LNCaP clone FGC (cell line): ENCODE measurements around the gene COL11A2.

Source experiments
- DNase-seq: peaks from one replicate; pipeline ENCODE4 v3.0.0-alpha.2; 2011; ENCODE audit warnings: low read depth
- H3K4me3 ChIP-seq: 2 replicates; pipeline ENCODE4 v1.5.1; 2011; ENCODE audit warnings: mild to moderate bottlenecking, low read depth, low read length, control low read depth
- TF ChIP-seq, protein P1 (sequence below): IDR thresholded peaks from 2 replicates; pipeline ENCODE4 v1.5.1; 2012; ENCODE audit warnings: mild to moderate bottlenecking; ENCODE audit not compliant: control insufficient read depth, insufficient read depth; ENCODE audit errors: extremely low read depth

The COL11A2 gene

DNA sequence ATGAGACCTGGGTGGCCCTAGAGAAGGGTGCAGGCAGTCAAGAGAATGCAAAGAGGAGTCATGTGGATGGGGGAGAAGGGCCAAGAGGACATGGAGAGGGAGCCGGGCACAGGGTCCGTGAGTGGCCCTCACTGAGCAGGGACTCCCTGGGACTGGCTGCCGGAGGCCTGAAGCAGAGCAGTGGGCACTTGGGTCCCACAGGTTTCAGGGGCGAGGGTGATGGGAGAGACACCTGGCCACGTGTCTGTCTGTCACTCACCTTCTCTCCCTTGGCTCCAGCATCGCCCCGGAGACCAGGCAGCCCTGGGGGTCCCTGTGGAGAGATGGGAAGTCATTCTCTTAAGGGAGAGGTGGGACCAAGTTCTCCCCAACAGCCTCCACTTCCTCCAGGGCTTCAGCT lies 25.5 kb downstream of the COL11A2 start:
- TF ChIP-seq, protein P1, sequence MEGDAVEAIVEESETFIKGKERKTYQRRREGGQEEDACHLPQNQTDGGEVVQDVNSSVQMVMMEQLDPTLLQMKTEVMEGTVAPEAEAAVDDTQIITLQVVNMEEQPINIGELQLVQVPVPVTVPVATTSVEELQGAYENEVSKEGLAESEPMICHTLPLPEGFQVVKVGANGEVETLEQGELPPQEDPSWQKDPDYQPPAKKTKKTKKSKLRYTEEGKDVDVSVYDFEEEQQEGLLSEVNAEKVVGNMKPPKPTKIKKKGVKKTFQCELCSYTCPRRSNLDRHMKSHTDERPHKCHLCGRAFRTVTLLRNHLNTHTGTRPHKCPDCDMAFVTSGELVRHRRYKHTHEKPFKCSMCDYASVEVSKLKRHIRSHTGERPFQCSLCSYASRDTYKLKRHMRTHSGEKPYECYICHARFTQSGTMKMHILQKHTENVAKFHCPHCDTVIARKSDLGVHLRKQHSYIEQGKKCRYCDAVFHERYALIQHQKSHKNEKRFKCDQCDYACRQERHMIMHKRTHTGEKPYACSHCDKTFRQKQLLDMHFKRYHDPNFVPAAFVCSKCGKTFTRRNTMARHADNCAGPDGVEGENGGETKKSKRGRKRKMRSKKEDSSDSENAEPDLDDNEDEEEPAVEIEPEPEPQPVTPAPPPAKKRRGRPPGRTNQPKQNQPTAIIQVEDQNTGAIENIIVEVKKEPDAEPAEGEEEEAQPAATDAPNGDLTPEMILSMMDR, result no peak
- no peak overlapping the region for H3K4me3 ChIP-seq
- no peak for DNase-seq

DNA sequence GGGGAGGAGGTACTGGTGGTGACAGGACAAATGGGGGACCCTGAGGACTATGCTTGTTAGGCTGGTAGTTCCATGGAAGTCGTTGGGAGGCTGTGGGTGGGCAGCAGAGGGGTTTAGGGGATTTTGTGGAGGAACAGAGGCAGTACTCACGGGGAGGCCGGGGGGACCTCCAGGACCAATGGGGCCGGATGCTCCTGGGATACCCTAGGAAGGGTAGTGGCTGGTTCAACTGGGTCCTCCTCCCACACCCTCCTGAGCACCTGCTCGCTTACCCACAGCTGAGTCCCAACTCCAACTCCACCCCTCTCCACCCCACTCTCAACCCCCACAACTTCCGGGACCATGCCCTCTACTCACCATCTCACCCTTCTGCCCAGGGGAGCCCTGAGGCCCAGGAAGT lies 25.9 kb downstream of the COL11A2 start:
- no peak overlapping the region for H3K4me3 ChIP-seq
- no peak for DNase-seq
- TF ChIP-seq, protein P1, result no peak

DNA sequence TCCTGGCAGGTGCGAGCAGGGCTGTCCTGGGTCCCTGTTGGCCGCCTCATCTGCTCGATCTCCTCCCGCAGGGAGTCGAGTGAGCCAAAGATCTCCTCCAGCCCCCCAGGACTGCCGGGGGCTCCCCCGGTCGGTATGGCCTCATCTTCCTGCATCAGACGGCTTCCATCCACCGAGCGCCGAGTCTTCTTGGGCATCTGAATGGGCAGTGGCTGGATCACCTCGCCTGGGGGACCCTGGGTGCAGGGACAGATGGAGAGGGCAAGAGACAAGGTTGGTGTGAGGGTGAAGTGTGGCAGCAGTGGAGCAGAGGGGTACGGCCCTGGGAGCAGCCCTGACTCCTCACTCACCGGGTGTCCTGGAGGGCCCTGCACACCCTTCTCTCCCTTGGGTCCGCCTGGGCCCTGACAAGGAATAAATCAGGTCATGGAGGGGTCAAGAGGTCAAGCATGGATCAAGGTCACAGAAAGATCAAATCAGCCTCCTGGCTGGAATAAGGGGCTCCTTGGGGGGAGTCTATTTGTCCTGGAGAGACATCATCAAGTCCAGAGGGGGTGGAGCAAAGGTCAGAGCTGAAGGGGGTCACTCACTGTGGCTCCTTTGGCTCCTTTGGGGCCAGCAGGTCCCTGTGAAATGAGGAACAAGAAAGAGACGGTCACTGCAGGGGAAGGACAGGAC lies 26.5 kb downstream of the COL11A2 start:
- no peak overlapping the region for H3K4me3 ChIP-seq
- DNase-seq, result no peak
- TF ChIP-seq, protein P1, result no peak

DNA sequence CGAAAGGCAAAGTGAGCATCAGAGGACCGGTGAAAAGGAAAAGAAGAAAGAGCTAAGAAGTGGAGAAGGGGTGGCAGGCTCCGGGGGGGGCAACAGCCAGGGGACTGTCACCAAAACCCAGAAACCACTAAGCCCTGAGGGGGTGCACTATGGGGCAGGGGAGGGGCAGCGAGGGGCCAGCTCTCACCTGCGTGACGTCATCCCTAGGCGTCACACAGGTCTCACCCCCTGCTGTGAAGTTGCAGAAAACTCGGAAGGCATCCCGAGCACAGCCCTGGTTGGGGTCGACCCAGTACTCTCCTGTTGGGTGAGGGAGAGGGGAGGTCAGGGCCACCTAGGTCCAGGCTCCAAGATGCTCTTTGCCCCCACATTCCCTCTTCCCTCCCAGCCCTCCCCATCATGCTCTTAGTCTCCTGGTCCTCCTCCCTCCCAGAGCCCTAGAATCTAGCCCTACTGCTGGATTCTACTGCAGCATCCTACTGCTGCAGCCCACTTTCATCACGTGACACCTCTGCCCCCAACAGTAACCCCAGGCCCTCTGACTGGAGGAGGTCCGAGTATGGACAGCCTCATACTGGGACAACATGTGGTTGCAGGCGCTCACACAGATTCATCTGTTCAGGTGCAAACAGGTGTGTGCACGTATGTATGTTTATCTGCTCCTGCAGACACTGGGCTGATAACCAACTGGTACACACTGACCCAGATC lies 27.4 kb downstream of the COL11A2 start:
- no peak for DNase-seq
- H3K4me3 ChIP-seq, result no peak overlapping the region
- TF ChIP-seq, protein P1, result no peak

DNA sequence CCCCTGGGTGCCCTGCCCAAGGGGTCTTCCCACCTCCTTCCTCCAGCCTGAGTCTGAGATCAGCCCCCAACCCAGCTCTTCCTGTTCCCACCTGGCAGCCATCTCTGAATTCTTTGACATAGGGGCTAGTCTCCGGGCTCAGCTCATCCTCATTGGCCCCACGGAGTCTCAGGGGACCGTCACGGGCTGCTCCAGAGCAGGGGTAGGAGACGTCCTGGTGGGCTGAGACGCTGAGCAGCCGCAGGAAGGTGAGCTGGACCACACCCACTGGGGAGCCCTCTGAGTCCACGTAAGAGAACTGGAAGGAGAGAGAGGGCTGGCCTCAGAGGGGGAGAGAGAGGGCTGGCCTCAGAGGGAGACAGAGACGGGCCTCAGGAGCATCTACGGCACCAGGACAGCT lies 28.1 kb downstream of the COL11A2 start:
- TF ChIP-seq, protein P1, result no peak
- H3K4me3 ChIP-seq, result no peak overlapping the region
- no peak for DNase-seq

DNA sequence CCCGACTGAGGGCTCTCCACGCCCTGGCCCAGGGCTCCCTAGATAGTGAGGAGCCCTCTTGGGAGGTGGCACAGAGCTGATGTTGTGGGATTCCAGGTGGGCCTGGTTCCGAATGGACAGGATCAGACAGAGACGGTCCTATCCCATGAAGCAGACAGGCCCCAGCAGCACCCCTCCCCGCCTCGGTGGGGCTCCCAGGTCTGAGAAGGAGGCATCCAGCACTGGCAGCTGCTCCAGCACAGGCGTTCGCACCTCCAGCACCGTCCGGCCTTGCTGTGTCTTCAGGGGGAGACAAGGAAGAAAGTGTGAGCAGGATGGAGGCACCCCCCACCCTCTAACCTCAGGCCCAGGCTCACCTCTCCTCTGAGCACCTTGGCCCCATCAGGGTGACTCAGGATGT lies 28.7 kb downstream of the COL11A2 start:
- TF ChIP-seq, protein P1, result no peak
- H3K4me3 ChIP-seq, result no peak overlapping the region
- DNase-seq, result no peak
